Mononuclear cell (primary cell): ENCODE data around the gene ALG14. TPM values are rescaled to one million over a fixed set of nuclear protein-coding genes. Genes with fewer than 3 reads are reported as not detected.

ENCODE experiments used
- H3K27me3 ChIP-seq: 2 replicates; pipeline ENCODE4 v1.6.0; 2011; ENCODE audit warnings: low read length, control low read depth; ENCODE audit not compliant: insufficient read depth
- H3K4me1 ChIP-seq: 2 replicates; pipeline ENCODE4 v1.5.1; 2011; ENCODE audit warnings: mild to moderate bottlenecking, low read length, control low read depth; ENCODE audit not compliant: insufficient read depth
- H3K4me3 ChIP-seq: 2 replicates; pipeline ENCODE4 v1.5.1; 2011; ENCODE audit warnings: mild to moderate bottlenecking, low read length, moderate library complexity
- H3K9me3 ChIP-seq: 2 replicates; pipeline ENCODE4 v1.5.1; 2011; ENCODE audit warnings: low read depth, mild to moderate bottlenecking, control low read depth, low read length
- total RNA-seq: library from RNA; depleted of rRNA; stranded (reverse); fragments of >200 nt; gene quantifications from one replicate; pipeline ENCODE4 v1.2.3, GENCODE V29; 2012

ALG14 gene
- total RNA-seq, 1 donor, result 0.21 TPM

DNA sequence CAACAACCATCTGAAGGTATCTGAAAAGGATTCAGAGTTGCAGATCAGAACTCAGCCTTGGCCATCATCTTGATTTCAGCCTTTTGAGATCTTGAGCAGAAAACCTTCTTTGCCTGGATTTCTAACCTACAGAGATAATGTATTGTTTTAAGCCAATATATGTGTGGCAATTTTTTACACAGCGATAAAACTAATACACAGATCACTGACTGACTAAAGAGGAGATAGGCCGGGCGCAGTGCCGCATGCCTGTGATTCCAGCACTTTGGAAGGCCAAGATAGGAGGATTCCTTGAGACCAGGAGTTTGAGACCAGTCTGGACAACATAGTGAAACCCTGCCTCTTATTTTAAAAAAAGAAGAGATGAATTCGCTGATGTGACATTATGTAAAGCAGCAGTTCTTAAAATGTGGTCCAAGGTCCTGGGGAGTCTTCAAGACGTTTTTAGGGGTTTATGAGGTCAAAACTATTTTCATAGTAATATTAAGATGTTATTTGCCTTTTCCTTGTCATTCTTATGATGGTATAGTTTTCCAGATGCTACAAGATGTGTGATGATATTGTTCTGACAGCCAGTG lies 95.7 kb downstream of the ALG14 start:
- Histone ChIP-seq H3K9me3 (no peaks in the 10 kb centered on the region), H3K27me3 (no peaks in the 10 kb centered on the region), H3K4me3 (no peak overlapping the region), H3K4me1 (peaks cover 6% of the 10 kb centered on the region)

- no peak overlapping the region for H3K4me3 ChIP-seq
- H3K27me3 ChIP-seq, result no peaks in the 10 kb centered on the region
- H3K9me3 ChIP-seq, result no peaks in the 10 kb centered on the region
- H3K4me1 ChIP-seq, result no peaks in the 10 kb centered on the region
Observed at GRCh38 chr1:94974824-94975223, 97.9 kb downstream of the ALG14 start.

DNA sequence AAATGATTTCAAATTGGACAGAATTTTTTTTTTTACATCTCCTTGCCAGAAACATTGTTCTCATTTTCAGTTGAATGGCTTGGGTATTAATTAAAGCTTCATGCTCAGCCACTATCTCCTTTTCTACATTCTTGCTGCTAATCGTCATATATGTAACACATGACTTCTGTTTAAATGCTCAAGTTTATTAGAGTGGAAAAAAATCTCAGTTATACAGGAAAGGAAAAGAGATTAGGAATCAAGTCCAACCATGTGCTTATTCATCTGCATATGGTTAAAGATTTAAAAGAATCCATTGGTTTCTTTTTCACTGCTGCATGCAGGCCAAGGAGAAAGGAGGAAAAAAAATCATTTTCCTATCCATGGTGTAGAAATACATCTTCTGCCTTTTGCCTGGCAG lies 98.5 kb downstream of the ALG14 start:
- Histone ChIP-seq H3K4me1 (no peaks in the 10 kb centered on the region), H3K27me3 (no peaks in the 10 kb centered on the region), H3K9me3 (no peaks in the 10 kb centered on the region), H3K4me3 (no peak overlapping the region)

DNA sequence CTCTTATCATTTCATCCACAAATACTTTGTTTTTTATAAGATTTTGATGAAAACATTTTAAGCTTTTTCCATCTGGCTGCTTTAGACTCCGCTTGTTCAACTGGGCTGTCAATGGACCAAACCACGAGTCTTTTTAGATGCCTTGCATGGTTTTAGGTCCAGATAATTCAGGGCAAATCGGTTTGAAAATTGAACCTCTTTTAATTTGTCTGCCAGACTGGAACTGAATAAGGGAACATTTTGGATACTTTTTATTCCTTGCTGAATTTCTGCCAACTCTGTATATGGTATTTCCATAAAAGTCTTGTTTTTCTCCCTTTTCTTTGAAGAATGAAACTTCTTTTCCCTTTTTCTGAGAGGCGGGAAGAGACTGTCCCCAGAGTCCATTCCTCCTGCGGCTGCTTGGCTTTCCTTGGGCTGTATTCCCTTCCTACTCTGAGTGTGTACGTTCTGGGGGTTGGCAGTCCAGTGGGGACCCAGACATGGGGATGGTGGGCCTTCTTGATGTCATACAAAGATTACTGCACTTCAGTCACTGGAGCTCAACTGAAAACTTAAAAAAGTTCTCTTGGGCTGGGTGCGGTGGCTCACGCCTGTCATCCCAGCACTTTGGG lies 99.3 kb downstream of the ALG14 start:
- no peaks in the 10 kb centered on the region for H3K27me3 ChIP-seq
- no peak overlapping the region for H3K4me3 ChIP-seq
- H3K9me3 ChIP-seq, result no peaks in the 10 kb centered on the region
- no peaks in the 10 kb centered on the region for H3K4me1 ChIP-seq

GRCh38 chr1:94971491-94971924 lies 101.2 kb downstream of the ALG14 start:
- Histone ChIP-seq H3K27me3 (no peaks in the 10 kb centered on the region), H3K9me3 (no peaks in the 10 kb centered on the region), H3K4me1 (no peaks in the 10 kb centered on the region), H3K4me3 (no peak overlapping the region)

DNA sequence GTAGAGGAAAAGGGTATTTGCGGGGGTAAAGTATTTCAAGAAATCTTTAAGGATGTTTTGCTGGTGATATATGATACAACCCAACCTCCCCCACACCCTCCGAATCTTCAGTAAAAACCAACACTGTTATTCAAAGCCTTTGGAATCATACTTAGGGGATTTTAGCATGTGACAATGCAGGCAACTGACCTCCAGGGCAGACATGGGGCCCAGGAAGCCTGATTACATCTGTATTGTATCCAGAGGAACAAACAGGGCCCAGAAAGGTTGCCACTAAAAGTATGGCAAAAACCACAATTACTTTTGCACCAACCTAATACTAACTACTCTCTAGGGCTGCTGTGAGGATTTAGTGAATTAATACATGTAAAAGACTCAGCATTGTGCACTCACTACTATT lies 102.0 kb downstream of the ALG14 start:
- Histone ChIP-seq H3K27me3 (no peaks in the 10 kb centered on the region), H3K4me3 (no peak overlapping the region), H3K9me3 (no peaks in the 10 kb centered on the region), H3K4me1 (no peaks in the 10 kb centered on the region)

DNA sequence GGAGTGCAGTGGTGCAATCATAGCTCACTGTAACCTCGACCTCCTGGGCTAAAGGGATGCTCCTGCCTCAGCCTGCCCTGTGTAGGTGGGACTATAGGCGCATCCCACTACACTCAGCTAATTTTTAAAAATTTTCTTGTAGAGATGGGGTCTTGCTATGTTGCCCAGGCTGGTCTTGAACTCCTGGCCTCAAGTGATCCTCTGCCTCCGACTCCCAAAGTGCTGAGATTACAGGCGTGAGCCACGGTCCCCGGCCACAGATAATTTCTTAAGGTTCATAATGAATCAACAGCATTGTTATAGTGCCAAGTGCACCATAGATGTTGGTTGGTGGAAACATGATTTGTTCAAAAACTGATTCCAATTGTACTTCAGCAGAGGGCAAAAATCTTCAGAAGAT lies 103.6 kb downstream of the ALG14 start:
- H3K4me3 ChIP-seq, result no peak overlapping the region

DNA sequence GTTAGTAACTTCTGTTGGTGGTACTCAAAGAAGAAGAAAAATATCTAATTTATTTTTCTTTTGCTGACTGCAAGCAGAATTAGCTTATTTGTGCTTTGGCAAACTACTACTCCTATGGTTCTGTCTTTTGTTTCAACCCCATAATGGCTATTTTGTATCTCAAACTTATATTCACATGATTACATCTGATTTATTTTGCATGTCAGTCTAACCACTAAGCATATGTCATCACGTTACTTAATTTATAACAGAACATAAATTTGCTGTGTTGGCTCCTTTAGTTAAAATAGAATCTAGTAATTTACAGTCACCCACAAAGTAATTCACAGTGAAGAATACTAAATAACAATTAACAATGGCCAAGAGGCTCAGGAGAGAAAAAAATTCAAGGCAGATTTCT lies 106.7 kb downstream of the ALG14 start:
- H3K9me3 ChIP-seq, result no peaks in the 10 kb centered on the region
- peaks cover 28% of the 10 kb centered on the region for H3K4me1 ChIP-seq
- H3K27me3 ChIP-seq, result no peaks in the 10 kb centered on the region
- H3K4me3 ChIP-seq, result no peak overlapping the region

More for the DNA sequence above, 103.6 kb downstream of the ALG14 start:
- Histone ChIP-seq H3K9me3 (no peaks in the 10 kb centered on the region), H3K27me3 (no peaks in the 10 kb centered on the region), H3K4me1 (no peaks in the 10 kb centered on the region)

DNA sequence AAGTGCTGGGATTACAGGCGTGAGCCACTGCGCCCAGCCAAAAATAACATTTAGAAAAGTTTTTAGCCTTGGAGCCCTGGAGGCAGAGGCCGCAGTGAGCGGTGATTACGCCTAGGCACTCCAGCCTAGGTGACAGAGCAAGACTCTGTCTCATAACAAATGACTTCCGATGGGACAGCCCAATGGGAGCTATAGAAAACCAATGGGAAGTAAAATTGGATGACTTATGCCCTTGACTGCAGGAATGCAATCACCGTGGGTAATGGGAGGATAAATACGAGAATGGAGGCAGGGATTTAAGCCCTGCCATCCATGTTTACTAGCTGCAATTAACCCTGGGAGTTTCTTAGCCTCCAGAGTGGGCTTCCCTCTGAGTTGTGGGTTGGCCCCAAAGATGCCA lies 108.9 kb downstream of the ALG14 start:
- H3K4me3 ChIP-seq, result no peak overlapping the region
- no peaks in the 10 kb centered on the region for H3K27me3 ChIP-seq

GRCh38 chr1:94962409-94963265 lies 110.1 kb downstream of the ALG14 start:
- Histone ChIP-seq H3K27me3 (no peaks in the 10 kb centered on the region), H3K9me3 (no peaks in the 10 kb centered on the region), H3K4me3 (peak overlapping the region; percentile 48), H3K4me1 (peaks cover 29% of the 10 kb centered on the region)

More for the DNA sequence above, 108.9 kb downstream of the ALG14 start:
- Histone ChIP-seq H3K4me1 (peaks cover 29% of the 10 kb centered on the region), H3K9me3 (no peaks in the 10 kb centered on the region)

DNA sequence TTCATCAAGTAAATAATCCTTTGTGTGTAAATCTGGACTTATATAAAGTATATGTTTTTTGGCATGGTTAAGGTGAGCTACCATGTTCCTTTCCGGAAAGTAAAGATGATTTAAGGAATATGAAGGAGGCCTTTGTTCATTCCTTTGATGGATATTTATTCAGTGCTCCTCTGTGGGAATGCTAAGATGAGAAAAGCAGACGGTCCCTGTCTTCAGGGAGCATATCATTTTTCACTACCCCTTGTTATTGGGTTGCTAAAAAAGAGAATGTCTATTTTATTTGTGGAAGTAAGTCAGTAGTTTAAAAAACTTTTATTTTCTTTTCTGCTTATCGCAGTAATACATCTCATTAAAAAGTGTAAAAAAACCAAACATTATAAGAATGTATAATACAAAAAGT lies 110.8 kb downstream of the ALG14 start:
- H3K4me1 ChIP-seq, result peaks cover 29% of the 10 kb centered on the region
- no peak overlapping the region for H3K4me3 ChIP-seq
- no peaks in the 10 kb centered on the region for H3K9me3 ChIP-seq
- no peaks in the 10 kb centered on the region for H3K27me3 ChIP-seq

GRCh38 chr1:94961582-94961981 lies 111.2 kb downstream of the ALG14 start:
- Histone ChIP-seq H3K4me1 (peaks cover 29% of the 10 kb centered on the region), H3K9me3 (no peaks in the 10 kb centered on the region), H3K27me3 (no peaks in the 10 kb centered on the region), H3K4me3 (no peak overlapping the region)

DNA sequence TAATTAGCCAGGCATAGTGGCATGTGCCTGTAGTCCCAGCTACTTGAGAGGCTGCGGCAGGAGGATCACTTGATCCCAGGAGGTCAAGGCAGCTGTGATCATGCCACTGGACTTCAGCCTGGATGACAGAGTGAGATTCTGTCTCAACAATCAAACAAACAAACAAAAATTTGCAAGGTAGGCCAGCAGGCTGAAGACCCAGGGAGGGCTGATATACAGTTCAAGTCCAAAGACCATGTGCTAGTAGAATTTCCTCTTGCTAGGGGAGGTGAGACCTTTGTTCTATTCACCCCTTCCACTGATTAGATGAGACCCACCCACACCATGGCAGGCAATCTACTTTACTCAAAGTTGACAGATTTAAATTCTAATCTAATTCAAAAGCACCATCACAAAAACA lies 114.7 kb downstream of the ALG14 start:
- no peaks in the 10 kb centered on the region for H3K27me3 ChIP-seq
- H3K4me3 ChIP-seq, result no peak overlapping the region
- no peaks in the 10 kb centered on the region for H3K9me3 ChIP-seq
- H3K4me1 ChIP-seq, result peaks cover 19% of the 10 kb centered on the region

- Histone ChIP-seq H3K4me3 (no peak overlapping the region), H3K9me3 (no peaks in the 10 kb centered on the region), H3K27me3 (no peaks in the 10 kb centered on the region), H3K4me1 (peaks cover under 1% of the 10 kb centered on the region)
Observed at GRCh38 chr1:94955767-94956632, 116.8 kb downstream of the ALG14 start.
